GM11168 (cell line): ENCODE results near the gene ZNF296.

Experiments used
- in situ Hi-C: fragments of 300-500 bp; cut with MboI; formaldehyde crosslinking; loops from one replicate; pipeline ENCODE4 v1.12.0; 2022; ENCODE audit warnings: low sequenced_read_pairs; ENCODE audit not compliant: unreplicated experiment

ZNF296 gene

DNA sequence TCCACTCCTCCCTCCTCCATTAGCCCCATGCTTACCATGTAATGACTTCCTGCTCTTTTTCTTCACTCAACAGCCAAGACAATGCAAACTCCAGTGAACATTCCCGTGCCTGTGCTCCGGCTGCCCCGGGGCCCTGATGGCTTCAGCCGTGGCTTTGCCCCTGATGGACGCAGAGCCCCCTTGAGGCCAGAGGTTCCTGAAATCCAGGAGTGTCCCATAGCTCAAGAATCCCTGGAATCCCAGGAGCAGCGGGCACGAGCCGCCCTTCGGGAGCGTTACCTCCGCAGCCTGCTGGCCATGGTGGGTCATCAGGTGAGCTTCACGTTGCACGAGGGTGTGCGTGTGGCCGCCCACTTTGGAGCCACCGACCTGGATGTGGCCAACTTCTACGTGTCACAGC lies 13.8 kb upstream of the ZNF296 start:
- in situ Hi-C loops: no loop called here

DNA sequence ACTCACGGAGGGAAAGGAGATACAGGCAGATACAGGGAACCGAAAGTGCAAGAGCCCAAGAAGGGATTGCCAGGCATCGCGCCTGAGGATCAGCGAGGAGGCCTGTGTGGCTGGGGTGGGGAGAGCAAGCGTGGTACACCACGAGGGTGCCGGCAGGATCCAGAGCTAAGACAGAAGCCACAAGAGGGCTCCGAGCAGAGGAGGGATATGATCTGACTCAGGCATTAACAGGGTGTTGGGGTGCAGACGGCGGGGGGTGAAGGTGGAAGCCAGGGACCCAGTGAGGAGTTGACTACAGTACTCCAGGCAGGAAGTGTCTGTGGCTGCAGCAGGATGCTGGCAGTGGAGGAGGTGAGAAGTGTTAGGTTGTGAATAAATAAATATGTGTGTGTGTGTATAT lies 11.3 kb upstream of the ZNF296 start:
- in situ Hi-C loops: no loop called here

DNA sequence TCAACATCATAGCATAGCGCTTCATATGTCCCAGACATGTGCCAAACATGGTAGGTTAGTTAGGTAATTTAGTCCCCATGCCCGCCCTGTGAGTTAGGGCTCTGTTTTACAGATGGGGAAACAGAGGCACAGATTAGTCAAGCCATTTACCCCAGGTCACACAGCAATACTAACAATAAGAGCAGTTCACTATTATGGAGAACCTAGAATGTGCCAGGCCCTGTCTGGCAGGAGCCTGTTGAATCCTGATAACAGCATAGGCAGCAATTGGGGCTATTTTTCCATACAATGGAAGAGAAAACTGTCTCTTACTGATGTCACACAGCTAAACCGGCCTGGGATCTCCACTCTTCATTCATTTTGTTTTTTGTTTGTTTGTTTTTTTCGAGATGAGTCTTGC lies 10.2 kb upstream of the ZNF296 start:
- in situ Hi-C loops: no loop called here

DNA sequence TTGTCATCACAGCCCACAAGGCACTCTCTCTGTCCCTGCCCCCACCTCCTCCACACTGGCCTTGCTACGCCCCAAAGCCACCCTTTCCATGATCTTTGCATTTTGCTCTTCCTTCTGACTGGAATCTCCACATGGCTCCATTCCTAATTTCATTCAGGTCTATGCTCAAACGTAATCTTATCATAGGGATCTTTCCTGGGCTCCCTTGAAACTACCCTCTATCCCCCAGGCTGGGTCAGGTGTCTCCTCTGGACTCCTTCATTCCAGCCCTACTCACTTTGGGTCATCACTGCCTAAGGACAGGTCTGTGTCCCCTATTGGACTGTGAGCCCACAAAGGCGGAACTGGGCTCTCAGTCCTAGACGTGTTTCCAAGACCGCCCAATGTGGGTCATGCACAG lies 5.9 kb upstream of the ZNF296 start:
- in situ Hi-C loops: no loop called here

DNA sequence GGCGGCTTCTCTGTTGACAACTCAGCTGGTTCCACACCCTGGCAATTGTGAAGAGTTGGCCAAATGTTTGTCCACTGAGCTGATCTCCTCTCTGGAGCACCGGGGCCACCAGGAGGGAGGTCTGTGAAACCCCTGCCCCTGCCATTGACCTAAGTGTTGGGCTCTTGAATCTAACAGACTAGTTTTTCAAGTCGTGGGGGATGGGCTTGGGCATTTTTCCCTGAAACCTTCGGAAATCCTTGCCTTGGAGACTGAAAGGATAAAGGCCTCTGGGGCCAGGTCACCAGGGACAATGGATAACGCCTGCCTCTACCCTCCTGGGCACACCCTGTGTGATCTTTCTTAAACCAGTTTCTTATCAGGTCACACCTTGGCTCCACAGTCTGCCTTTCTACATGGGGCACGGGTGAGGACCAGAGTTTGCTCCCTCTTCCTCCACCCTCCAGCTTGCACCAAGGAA lies 3.7 kb upstream of the ZNF296 start:
- in situ Hi-C loops: no loop called here

DNA sequence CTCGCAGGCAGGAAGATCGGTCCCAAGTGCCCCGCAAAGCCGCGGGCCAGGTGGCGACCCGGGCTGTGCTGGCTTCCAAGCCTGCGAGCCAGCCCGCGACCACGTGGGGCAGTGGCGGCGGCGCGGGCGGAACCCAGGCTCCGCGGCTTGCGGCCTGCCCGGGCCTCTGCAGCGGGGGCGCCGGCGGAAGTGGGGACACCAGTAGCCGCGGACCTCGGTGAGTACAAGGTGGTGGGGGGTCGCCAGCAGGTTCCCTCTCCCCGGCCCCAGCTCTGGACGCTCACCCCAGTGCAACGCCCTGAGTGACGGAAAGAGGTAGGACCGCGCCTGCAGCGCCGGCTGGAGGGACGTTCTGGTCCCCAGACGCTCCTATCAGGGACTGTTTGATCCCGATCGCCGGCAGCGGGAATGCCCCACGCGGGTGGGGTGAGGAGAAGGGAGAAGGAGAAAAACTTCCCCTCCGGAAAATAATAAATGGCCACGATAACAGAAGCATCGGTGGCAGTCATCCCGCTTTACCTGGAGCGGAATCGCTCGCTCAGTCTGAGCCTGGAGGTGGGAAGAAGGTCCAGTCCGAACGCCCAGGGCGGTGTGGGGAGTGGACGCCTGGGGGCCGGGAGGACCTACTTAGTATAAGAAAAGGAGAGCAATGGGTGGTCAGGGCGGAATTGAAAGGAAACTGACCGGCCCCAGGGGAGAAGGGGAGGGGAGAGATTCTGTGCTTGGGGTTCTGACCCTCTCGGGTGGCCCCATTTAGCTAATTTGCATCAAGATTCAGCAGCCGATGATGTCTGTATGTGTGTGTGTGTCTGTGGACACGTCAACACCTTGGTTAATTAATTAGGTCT lies 3.0 kb upstream of the ZNF296 start, which contains the start of gene GEMIN7:
Gene GEMIN7, plus strand, starts transcription at position 198 of the 848 bp plus-strand sequence. CDS start 10,855 bp downstream, outside the sequence.
- in situ Hi-C loops: no loop called here

DNA sequence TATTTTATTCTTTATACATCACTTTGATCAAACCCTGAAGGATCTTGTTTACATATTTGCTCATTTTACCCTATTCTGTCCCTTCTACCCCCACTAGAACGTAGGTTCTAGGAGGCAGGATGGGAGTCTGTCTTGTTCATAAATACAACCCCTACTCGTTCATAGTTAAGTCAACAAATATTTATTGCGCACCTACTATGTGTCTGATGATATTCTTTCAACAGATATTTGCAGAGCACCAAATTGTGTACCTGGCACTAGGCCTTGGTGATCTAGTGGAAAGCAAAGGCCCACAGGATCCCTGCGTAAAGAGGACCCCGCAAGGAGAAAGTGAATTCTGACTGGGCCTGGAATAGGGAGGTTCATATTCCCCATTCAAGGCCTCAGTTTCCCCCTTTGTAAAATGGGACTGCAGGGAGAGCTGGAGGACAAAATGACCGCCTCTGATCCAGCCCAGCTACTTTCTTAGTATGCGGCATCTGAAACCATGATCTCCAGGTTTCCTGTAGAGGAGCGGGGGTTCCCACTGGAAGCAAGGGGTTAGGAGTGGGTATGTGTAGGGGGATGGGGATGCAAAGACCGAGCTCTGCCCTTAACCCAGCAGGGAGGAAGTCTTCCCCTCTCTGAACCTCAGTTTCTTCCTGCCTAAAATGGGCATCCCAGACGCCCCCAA lies 2.2 kb upstream of the ZNF296 start:
- in situ Hi-C loops: no loop called here

DNA sequence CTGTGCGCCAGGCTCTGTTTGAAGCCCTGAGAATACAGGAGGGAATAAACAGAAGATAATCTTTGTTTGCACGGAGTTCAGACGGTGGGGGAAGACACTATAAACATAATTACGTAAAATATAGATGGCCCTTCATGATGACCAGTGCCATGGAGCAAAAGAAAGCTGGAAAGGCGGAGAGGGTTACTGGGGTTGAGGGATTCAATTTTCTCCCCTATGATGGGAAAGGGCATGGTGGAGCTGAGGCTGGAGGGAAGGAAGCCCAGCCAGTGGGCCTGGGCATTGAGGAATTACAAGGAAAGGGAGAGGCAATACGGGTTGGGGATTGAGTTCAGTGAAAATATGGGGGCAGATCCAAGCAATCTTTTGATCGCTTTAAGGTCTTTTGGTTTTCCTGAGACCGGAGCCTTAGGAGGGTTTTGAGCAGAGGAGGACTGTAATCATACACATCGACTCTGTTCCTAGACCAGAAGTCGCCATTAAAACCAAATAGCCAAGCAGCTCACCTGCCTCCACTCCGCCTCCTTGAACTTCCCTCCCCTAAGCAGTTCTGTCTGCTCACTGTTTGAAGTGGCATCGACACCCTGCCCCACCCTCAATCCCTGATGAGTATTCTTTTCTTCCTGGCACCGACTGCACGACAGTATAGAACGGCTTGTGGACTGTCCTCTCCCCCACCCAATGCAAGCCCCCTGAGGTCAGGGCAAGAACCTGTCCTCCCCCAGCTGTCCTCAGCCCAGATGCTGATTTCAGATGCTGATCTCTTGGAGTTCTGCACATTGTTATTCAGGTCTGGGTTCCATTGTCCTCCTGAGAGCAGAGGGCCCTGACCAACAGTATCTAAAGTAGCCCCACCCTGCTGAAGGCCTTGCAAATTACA lies 813 bp upstream of the ZNF296 start:
- in situ Hi-C loops: no loop called here

DNA sequence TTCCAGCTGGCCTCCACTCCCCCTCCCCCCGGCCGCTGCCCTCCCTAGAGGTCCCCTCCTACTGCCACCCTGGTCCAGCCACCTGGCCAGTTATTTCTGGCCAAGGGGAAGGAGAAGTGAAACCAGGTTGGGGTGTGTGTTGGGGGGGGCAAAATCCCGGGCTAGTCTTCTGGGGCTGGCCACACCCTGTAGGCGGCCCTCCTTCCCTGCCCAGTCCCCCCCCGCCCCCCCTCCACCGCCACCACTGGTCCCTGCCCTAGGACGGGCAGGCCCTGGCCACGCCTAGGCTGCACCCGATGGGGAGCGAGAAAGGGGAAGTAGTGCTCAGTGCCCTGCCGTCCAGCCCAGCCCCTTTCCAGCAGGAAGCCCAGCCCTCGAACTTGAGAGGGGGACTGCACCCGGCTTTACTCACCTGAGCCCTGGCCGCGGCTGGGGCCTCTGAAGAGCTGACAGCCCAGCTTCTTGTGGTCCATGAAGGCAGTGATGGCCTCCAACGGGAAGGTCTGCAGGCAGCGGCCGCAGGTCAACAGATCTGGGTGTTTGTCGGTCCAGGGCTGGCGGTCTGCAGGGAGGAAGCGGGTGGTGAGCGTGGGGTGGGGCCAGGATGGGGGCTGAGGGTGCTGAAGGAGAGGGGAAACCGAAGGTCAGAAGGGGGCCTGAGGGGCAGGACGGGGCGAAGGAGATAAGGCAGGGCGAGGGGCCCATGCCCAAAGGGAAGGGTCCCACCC lies 813 bp downstream of the ZNF296 start:
- in situ Hi-C loops: no loop called here

DNA sequence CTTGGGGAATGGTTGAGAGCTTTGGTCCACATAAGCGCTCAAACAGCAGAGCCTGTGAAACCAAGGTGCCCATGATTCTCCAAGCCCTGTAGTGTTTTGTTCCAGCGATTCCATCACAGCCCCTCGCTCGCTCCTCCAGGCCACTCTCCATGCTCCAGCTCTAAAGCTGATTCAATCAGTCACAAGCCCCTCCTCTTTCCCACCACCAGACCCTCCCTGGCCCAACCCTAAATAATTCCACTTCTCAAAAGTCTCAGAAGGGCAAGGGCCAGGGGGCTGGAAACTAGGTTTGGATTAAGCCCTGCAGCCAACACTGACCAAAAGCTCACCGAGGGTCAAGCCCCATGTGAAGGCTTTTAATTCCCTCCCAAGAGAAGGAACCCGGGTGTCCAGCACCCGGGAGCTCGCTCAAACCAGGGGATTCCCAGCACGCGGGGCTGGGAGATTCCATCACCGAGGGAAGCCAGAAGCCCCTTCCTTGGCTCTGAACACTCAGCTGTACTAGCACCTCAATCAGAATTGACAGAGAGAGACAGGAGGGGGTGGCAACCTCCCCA lies 1.5 kb downstream of the ZNF296 start:
- in situ Hi-C loops: no loop called here

DNA sequence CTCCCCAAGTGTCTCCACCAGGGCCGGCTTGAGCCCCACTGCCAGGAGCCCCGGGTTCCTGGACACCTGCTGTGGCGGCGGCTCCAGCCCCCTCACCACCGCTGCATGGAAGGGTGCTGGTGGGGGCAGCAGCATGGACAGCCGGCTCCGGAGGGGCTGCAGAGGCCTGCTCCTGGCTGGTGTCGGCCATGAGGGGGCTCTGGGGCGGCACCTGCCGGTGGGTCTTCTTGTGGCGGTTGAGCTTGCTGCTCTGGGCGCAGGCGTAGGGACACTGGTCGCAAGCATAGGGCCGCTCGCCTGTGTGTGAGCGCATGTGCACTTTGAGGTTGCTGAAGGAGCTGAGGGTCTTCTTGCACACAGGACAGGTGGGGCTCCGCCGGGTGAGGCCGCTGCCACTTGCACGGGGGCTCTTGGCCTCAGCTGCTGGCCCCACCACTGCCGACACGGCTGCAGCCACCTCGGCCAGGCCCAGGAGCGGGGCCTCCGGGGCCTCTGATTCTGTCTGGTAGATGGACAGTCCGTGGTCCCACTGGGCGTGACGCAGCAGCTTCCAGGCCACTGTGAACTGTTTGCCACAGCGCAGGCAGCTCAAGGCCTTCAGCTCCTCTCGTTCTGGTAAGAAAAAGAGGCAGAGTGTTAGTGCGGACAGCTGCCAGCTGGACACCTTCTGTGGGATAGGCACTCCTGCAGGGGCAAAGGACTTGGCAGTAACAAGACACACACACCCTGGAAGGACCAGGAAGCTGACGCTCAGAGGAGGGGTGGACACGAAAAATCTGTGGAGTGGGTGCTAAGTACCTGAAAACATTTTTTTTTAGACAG lies 4.1 kb downstream of the ZNF296 start:
- in situ Hi-C loops: no loop called here

DNA sequence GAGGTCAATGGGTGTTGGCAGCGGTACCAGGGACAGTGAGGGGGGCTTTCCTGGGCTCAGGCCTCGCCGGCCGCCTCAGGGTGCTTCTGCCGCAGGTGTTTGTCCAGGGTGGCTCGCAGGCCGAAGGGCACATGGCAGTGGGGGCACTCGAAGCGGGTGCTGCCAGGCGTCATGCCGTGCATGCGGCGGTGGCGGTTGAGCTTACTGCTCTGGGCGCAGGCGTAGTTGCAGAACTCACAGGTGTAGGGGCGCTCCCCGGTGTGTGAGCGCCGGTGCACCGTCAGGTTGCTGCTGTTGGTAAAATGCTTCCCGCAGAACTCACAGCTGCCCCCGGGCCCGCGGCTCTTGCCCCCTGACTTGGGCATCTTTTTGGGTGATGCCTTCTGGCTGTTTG lies 4.7 kb downstream of the ZNF296 start:
- in situ Hi-C loops: no loop called here

DNA sequence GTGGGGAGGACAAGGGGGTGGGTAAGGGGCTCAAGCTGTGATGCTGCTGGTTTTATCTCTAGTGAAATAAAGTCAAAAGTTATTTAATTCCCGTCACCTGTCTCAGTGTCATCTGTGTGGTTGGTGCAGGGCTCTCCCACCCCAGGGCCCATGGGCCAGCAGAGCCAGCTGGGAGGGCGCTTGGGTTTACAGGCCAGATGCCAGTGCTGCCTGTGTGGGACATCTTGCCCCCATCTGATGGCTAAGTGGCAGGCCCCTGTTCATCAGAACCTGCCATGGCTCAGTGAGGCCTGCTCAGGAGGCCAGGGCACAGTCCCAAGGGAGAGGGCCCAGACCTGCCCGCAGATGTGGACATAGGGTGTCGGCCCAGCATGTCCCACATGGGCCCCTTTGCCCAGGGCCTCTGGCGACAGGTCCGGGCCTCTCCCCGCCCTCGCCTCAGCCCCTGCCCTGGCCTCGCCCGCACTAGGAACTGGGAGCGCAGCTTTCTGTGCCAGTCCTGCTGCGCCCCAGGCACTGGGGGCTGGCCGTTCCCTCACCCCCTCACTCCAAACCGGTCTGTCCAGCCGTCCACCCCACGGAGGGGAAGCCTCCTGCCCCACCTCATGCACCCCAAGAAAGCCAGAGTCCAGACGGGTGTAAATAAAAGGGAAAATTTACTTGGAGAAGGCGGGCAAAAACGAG lies 5.3 kb downstream of the ZNF296 start:
- in situ Hi-C loops: no loop called here

DNA sequence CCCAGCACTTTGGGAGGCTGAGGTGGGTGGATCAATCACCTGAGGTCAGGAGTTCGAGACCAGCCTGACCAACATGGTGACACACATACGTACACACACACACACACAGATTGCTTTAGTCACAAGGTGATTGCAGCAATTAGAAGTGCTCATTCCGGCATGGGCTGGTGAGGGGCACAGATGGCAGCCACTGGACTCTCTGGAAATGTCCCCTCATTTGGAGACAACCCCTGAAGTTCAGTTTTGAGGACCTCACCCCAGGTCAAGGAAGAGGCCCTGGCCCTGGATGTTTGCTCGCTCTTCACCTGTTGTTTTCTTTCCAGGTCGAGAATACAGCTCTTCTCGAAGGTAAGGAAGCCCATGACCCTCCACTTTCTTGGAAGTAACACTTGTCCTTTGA lies 6.1 kb downstream of the ZNF296 start:
- in situ Hi-C loops: no loop called here

DNA sequence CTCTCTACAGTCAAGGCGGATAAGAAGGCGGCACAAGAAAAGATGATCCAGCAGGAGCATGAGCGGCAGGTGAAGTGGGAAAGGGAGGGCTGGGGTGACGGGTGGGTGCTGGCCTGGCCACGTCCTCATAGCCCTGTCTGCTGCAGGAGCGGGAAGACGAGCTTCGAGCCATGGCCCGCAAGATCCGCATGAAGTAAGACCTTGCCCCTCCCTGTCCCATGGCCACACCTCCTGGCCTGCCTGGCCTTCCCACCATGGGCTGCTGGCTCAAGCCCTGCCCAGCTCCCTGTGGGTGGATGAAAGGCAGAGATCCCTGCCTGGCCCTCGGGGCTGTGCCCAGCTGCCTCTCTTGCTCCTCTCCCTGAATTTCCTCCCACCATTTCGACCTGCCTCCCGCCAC lies 7.2 kb downstream of the ZNF296 start:
- in situ Hi-C loops: no loop called here

DNA sequence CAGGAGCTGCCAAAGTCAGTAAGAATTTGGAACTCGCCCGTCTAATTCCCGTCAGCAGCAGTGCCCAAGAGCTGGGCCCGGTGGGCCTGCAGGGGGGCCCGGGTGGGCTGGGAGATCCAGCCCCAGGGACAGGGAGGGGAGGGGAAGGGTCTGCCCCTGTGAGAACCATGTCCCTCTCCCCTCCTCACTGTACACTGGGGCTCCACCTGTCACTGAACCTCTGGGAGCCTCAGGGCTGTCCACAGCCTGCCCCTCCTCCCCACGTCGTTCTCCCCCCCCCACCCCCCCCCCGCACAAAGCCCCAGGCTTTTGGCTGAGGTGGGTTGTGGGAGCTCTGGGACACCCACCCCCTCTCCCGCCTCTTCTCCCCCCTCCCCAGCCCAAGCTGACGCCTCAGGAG lies 8.2 kb downstream of the ZNF296 start:
- in situ Hi-C loops: no loop called here

DNA sequence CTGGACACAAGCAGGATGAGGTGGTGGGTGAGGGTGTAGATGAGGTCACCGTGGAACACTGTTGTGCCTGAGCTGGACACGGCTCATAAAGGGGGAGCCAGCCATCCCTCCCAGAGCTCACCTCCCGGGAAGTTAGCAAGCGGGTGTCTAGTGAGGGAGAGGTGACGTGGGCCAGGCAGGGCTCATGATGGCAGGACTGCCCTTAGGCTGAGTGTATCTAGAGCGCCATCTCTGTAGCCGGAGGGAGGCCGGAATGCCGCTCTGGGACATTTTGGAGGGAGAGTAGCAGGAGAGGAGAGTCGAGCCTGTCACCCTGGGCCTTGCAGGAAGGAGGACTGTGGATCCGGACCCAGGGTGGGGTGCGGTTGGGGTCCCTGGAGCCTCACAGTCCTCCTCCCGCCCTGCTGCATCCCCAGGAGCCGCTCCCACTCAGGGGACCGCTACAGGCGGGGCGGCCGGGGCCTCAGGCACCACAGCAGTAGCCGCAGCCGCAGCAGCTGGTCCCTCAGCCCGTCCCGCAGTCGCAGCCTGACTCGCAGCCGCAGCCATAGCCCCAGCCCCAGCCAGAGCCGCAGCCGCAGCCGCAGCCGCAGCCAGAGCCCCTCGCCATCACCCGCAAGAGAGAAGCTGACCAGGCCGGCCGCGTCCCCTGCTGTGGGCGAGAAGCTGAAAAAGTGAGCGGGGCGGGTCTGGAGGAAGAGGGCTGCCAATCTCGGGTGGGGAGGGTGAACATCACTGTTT lies 9.2 kb downstream of the ZNF296 start:
- in situ Hi-C loops: no loop called here
